ENCODE results near the gene ITGA8.
A peak's percentile ranks its signal among the peaks of the same experiment; 100 is the strongest.

Gene ITGA8

DNA sequence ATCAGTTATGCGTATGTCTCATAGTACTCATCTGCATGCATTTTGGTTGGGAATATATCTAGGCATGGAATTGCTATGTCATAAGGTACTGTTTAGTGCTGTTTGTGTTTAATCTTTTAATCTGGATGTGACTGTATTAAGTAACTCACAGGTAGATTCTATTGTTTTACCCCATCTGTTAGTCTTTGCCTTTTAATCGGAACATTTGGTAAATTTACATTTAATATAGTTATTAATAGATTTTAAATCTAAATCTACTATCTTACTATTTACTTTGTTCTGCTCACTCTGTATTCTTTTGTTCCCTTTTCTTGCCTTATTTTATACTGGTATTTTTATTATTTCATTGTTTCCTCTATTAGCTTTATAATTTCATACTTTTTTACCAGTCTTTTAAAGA lies 10.6 kb upstream of the ITGA8 start:
- Histone ChIP-seq H3K27ac (ENCODE audit: low read length) (no peak overlapping the region), H3K4me3 (ENCODE audit: low read length) (no peak overlapping the region)

DNA sequence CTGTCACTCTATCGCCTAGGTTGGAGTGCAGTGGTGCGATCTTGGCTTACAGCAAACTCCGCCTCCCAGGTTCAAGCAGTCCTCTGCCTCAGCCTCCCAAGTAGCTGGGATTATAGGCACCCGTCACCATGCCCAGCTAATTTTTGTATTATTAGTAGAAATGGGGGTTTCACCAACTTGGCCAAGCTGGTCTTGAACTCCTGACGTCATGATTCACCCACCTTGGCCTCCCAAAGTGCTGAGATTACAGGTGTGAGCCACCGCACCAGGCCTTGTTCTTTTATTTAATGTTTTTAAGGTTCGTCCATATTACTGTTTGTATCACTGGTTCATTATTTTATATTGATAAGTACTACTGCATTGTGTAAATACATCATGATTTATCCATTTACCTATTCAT lies 10.2 kb upstream of the ITGA8 start:
- H3K9ac ChIP-seq (ENCODE audit: low read depth, low read length), result no peak overlapping the region
- no peaks in the 10 kb centered on the region for H3K36me3 ChIP-seq (ENCODE audit: insufficient read depth, low read depth, low read length)
- no peak overlapping the region for H3K4me3 ChIP-seq (ENCODE audit: low read length)
- no peaks in the 10 kb centered on the region for H3K27me3 ChIP-seq (ENCODE audit: insufficient read depth, low read length)
- no peaks in the 10 kb centered on the region; the same call in 1 of the 2 replicates for H3K9me3 ChIP-seq (ENCODE audit: insufficient read depth, low read depth, low read length)
- H3K4me1 ChIP-seq (ENCODE audit: insufficient read depth, low read length), result no peaks in the 10 kb centered on the region
- H3K27ac ChIP-seq (ENCODE audit: low read length), result no peak overlapping the region

More for the DNA sequence above, 10.6 kb upstream of the ITGA8 start:
- Histone ChIP-seq H3K9me3 (ENCODE audit: insufficient read depth, low read depth, low read length) (no peaks in the 10 kb centered on the region; the same call in 1 of the 2 replicates), H3K36me3 (ENCODE audit: insufficient read depth, low read depth, low read length) (no peaks in the 10 kb centered on the region), H3K9ac (ENCODE audit: low read depth, low read length) (no peak overlapping the region), H3K27me3 (ENCODE audit: insufficient read depth, low read length) (no peaks in the 10 kb centered on the region), H3K4me1 (ENCODE audit: insufficient read depth, low read length) (no peaks in the 10 kb centered on the region)

DNA sequence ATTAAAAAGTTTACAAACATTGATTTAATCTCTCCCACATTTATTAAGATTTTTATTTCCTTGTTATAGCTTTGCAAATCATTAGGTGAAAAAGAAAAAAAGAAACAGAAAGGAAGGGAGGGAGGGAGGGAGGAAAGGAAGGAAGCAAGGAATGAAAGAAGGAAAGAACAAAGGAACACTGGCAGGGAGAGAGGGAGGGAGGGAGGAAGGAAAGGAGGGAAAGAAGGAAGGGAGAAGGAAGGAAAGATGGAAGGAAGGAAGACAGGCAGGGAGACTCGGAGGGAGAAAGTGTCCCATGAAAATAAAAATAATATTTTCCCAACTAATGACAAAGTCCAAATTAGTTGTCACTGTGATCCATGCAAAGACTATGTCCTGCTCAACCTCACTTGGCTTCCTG lies 6.3 kb upstream of the ITGA8 start:
- Histone ChIP-seq H3K9me3 (ENCODE audit: insufficient read depth, low read depth, low read length) (no peaks in the 10 kb centered on the region), H3K27me3 (ENCODE audit: insufficient read depth, low read length) (peaks cover 6% of the 10 kb centered on the region), H3K9ac (ENCODE audit: low read depth, low read length) (no peak overlapping the region), H3K4me3 (ENCODE audit: low read length) (no peak overlapping the region), H3K36me3 (ENCODE audit: insufficient read depth, low read depth, low read length) (no peaks in the 10 kb centered on the region), H3K4me1 (ENCODE audit: insufficient read depth, low read length) (no peaks in the 10 kb centered on the region), H3K27ac (ENCODE audit: low read length) (no peak overlapping the region)

DNA sequence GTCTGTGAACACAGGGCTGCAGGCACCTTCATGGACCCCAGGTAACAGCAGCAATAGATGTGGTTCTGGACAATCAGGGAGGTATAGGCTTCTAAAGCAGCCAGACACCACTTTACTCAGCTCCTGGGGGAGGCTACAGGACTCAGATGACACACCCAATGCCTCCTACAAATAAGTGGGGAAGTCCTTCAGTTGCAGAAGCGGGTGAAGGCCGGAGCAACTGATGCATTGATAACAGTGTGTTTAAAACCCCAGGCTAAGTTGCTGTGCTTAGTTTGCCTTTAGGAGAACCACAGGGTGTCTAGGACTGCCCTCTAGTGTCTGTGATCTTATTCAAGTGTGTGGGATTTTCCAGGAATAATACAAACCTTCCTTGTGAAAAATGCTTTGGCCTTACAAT lies 5.9 kb upstream of the ITGA8 start:
- Histone ChIP-seq H3K4me3 (ENCODE audit: low read length) (no peak overlapping the region), H3K27me3 (ENCODE audit: insufficient read depth, low read length) (peaks cover 10% of the 10 kb centered on the region), H3K4me1 (ENCODE audit: insufficient read depth, low read length) (no peaks in the 10 kb centered on the region), H3K27ac (ENCODE audit: low read length) (no peak overlapping the region), H3K9ac (ENCODE audit: low read depth, low read length) (no peak overlapping the region), H3K9me3 (ENCODE audit: insufficient read depth, low read depth, low read length) (no peaks in the 10 kb centered on the region), H3K36me3 (ENCODE audit: insufficient read depth, low read depth, low read length) (no peaks in the 10 kb centered on the region)

- no peak overlapping the region for H3K4me3 ChIP-seq (ENCODE audit: low read length)
- H3K36me3 ChIP-seq (ENCODE audit: insufficient read depth, low read depth, low read length), result no peaks in the 10 kb centered on the region
- no peak overlapping the region for H3K27ac ChIP-seq (ENCODE audit: low read length)
- H3K9me3 ChIP-seq (ENCODE audit: insufficient read depth, low read depth, low read length), result no peaks in the 10 kb centered on the region
- H3K27me3 ChIP-seq (ENCODE audit: insufficient read depth, low read length), result peaks cover 19% of the 10 kb centered on the region
- H3K4me1 ChIP-seq (ENCODE audit: insufficient read depth, low read length), result no peaks in the 10 kb centered on the region
- H3K9ac ChIP-seq (ENCODE audit: low read depth, low read length), result no peak overlapping the region
Measured at GRCh38 chr10:15724683-15725082, 5.0 kb upstream of the ITGA8 start.

DNA sequence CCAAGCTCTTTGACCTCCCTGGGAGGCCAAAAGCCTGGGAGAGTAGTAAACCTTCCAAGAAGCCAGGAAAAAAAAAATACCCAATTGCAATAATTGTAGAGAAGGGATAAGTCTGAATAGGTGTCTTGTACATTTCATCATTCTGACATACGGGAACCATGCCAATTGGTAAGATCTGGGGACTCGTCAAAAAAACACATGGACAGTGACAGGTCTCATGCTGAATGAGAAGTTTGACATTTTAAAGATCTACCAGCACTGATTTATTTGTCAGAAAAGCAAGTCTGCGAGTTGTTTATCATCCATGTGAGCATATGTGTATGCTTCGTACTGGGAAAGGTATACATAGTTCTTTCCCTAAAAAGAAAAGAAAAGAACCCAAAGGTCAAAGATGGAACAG lies 4.1 kb upstream of the ITGA8 start:
- Histone ChIP-seq H3K9ac (ENCODE audit: low read depth, low read length) (no peak overlapping the region), H3K4me3 (ENCODE audit: low read length) (no peak overlapping the region), H3K9me3 (ENCODE audit: insufficient read depth, low read depth, low read length) (no peaks in the 10 kb centered on the region), H3K27ac (ENCODE audit: low read length) (no peak overlapping the region), H3K4me1 (ENCODE audit: insufficient read depth, low read length) (no peaks in the 10 kb centered on the region), H3K27me3 (ENCODE audit: insufficient read depth, low read length) (peaks cover 28% of the 10 kb centered on the region), H3K36me3 (ENCODE audit: insufficient read depth, low read depth, low read length) (no peaks in the 10 kb centered on the region)

DNA sequence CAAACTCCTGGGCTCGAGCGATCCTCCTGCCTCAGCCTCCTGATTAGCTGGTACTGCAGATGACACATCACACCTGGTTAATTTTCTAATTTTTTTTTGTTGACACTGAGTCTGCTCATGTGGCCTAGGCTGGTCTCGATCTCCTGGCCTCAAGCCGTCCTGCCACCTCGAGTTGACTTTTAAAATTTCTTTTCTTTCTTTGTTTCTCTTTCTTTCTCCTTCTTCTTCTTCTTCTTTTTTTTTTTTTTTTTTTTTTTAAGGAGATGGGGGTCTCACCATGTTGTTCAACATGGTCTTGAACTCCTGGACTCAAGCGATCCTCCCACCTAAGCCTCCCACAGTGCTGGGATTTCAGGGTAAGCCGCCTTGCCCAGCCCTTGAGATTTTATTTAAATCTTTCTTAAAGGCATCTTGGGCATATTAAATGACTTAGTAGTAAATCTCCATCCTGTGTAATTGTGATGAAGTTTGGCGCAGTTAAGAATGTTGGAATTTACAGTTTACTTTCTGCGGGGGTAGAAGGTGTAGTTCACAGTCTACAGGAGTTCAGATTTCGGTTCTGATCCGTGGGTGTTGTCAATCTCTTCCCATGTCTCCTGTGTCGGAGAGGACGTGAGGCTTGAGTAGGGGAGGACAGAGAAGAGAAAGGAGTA lies 1.0 kb upstream of the ITGA8 start:
- H3K4me1 ChIP-seq (ENCODE audit: insufficient read depth, low read length), result no peaks in the 10 kb centered on the region
- no peak overlapping the region for H3K4me3 ChIP-seq (ENCODE audit: low read length)
- peaks cover 43% of the 10 kb centered on the region for H3K27me3 ChIP-seq (ENCODE audit: insufficient read depth, low read length)
- no peak overlapping the region for H3K27ac ChIP-seq (ENCODE audit: low read length)
- no peaks in the 10 kb centered on the region for H3K36me3 ChIP-seq (ENCODE audit: insufficient read depth, low read depth, low read length)
- H3K9me3 ChIP-seq (ENCODE audit: insufficient read depth, low read depth, low read length), result no peaks in the 10 kb centered on the region
- no peak overlapping the region for H3K9ac ChIP-seq (ENCODE audit: low read depth, low read length)

DNA sequence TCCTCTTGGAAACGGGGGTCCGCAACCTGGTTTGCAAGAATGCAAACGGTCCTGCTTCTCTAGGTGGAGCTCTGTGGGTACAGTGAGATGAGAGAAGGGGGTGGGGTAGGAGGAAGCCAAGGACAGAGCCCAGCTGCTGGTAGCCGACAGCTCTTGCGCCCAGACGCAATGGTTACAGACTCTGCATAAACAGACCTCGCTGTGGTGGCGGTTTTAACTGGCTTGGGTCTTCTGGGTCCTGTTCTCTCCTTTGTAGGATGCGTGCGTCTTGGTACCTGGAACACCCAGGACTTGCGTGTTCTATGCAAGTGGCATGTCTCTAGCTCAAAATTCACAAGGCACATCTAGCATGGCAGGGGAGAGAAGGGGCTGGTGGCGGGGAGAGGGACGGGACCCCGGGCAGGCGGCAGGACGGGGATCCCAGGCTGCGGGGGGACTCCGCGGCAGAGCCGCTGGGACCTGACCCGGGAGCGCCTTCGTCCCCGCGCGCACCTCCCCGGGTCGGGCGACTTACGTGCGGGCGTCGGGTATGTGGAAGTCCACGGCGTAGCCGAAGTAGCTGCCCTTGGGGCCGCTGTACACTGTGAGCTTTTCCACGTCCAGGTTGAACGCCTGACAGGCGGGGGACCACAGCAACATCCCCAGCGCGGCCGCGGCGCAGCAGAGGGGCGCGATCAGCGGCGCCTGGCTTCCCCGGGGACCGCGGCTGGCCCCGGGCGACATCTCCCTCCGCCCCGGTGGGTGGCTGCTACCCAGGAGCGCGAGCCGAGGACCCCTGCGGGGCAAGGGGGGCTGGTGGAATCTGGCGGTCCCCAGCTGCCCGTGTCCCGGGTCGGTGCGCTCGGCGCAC lies 448 bp downstream of the ITGA8 start:
- Histone ChIP-seq H3K36me3 (ENCODE audit: insufficient read depth, low read depth, low read length) (no peaks in the 10 kb centered on the region), H3K9me3 (ENCODE audit: insufficient read depth, low read depth, low read length) (no peaks in the 10 kb centered on the region), H3K4me1 (ENCODE audit: insufficient read depth, low read length) (no peaks in the 10 kb centered on the region), H3K27me3 (ENCODE audit: insufficient read depth, low read length) (peaks cover 43% of the 10 kb centered on the region), H3K27ac (ENCODE audit: low read length) (no peak overlapping the region), H3K9ac (ENCODE audit: low read depth, low read length) (no peak overlapping the region), H3K4me3 (ENCODE audit: low read length) (peak overlapping the region; percentile 63)

DNA sequence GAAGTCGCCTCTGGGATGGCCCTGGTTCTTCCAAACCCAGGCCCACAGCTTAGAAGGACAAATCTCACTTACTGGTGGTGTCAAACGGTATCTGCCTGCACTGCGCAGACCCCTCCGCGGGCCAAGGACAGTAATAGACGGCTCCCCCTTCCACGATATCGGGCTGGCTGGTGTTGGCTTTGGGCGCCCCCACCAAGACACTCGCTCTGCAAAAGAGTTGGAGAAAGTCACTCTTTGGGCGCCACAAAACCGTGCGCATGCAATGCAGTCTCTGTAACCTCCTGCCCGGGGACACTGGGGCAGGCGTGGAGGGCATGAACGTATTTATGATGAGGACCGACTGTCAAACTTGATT lies 1.1 kb downstream of the ITGA8 start:
- Histone ChIP-seq H3K4me3 (ENCODE audit: low read length) (peak overlapping the region; percentile 63), H3K27me3 (ENCODE audit: insufficient read depth, low read length) (peaks cover 43% of the 10 kb centered on the region), H3K36me3 (ENCODE audit: insufficient read depth, low read depth, low read length) (no peaks in the 10 kb centered on the region), H3K4me1 (ENCODE audit: insufficient read depth, low read length) (no peaks in the 10 kb centered on the region), H3K9me3 (ENCODE audit: insufficient read depth, low read depth, low read length) (no peaks in the 10 kb centered on the region), H3K27ac (ENCODE audit: low read length) (no peak overlapping the region), H3K9ac (ENCODE audit: low read depth, low read length) (no peak overlapping the region)

DNA sequence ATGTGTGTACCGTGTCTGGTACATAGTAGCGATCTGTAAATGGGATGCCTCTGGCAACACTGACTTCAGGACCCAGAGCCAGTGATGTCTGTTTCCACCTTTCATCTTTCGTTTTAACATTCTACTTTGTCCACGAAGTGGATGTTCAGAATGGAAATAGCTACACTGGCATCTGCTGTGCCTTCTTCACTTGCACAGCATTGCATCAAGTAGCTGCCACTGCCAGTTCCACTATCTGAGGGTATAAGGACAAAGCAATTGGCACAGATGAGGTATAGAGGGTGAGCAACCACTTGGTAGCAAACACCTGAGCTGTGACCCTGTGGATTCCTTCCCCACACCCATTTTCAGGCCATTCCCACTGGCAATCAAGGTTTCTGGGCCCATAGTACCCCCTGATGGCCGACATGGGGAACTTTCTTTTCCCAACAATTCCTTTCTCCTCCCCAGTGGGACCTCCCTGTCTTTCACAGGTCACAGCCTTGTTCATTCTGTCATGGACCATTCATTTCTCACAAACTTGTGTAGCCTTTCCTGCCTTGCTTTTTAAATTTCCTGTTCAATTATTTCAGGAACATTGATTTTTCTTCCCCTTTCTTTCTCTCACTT lies 4.0 kb downstream of the ITGA8 start:
- Histone ChIP-seq H3K4me3 (ENCODE audit: low read length) (no peak overlapping the region), H3K36me3 (ENCODE audit: insufficient read depth, low read depth, low read length) (no peaks in the 10 kb centered on the region), H3K9ac (ENCODE audit: low read depth, low read length) (no peak overlapping the region), H3K27me3 (ENCODE audit: insufficient read depth, low read length) (peaks cover 34% of the 10 kb centered on the region), H3K9me3 (ENCODE audit: insufficient read depth, low read depth, low read length) (no peaks in the 10 kb centered on the region), H3K27ac (ENCODE audit: low read length) (no peak overlapping the region), H3K4me1 (ENCODE audit: insufficient read depth, low read length) (no peaks in the 10 kb centered on the region)

GRCh38 chr10:15714847-15715246 lies 4.9 kb downstream of the ITGA8 start:
- H3K27ac ChIP-seq (ENCODE audit: low read length), result no peak overlapping the region
- H3K9me3 ChIP-seq (ENCODE audit: insufficient read depth, low read depth, low read length), result no peaks in the 10 kb centered on the region
- no peak overlapping the region for H3K4me3 ChIP-seq (ENCODE audit: low read length)
- H3K36me3 ChIP-seq (ENCODE audit: insufficient read depth, low read depth, low read length), result no peaks in the 10 kb centered on the region
- no peaks in the 10 kb centered on the region for H3K4me1 ChIP-seq (ENCODE audit: insufficient read depth, low read length)
- H3K27me3 ChIP-seq (ENCODE audit: insufficient read depth, low read length), result peaks cover 26% of the 10 kb centered on the region
- H3K9ac ChIP-seq (ENCODE audit: low read depth, low read length), result no peak overlapping the region

DNA sequence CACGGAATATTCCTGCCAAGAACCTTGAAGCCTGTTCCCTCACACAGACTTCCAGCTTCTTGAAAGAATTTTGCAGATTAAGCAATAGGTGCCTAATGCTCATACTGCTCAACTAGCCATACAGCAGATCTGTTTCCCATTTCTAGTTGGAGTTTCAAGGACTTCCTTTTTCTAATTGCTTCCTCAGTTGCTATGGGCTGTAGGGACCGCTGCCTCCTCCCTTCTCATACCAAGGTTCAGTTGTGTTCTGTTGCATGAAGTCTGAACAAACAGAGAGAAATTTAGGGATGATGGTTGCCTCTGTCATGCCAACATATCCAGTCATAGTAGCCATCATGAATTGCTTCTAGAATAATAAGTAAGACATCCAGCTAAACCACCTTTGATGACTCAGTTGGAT lies 6.8 kb downstream of the ITGA8 start:
- H3K4me1 ChIP-seq (ENCODE audit: insufficient read depth, low read length), result no peaks in the 10 kb centered on the region
- no peaks in the 10 kb centered on the region for H3K36me3 ChIP-seq (ENCODE audit: insufficient read depth, low read depth, low read length)
- H3K9me3 ChIP-seq (ENCODE audit: insufficient read depth, low read depth, low read length), result no peaks in the 10 kb centered on the region

More for the DNA sequence above, 6.8 kb downstream of the ITGA8 start:
- H3K27ac ChIP-seq (ENCODE audit: low read length), result no peak overlapping the region
- H3K27me3 ChIP-seq (ENCODE audit: insufficient read depth, low read length), result peaks cover 6% of the 10 kb centered on the region
- no peak overlapping the region for H3K4me3 ChIP-seq (ENCODE audit: low read length)
- H3K9ac ChIP-seq (ENCODE audit: low read depth, low read length), result no peak overlapping the region
